GM11168 (cell line): ENCODE measurements around the gene GSTM1.

ENCODE experiments used
- in situ Hi-C: fragments of 300-500 bp; cut with MboI; formaldehyde crosslinking; loops from one replicate; pipeline ENCODE4 v1.12.0; 2022; ENCODE audit warnings: low sequenced_read_pairs; ENCODE audit not compliant: unreplicated experiment

GSTM1 gene

DNA sequence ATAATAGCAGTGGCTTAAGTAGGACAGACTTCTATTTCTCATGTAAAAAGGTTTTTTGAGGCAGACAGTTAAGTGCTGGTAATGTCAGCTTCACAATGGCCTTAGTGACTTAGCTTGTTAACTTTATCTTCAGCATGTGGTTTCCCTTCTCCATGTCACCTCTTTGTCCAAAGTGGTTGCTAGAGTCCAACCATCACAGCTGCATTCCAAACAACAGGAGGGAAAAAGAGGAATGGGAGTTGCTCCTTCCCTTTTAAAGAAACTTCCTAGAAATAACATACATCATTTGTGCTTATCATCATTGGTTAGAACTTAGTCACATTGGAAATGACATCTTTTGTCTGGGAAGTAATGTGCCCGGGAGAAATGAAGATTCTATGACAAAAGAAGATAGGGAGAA lies 34.4 kb downstream of the GSTM1 start:
- in situ Hi-C loops = no loop called here

DNA sequence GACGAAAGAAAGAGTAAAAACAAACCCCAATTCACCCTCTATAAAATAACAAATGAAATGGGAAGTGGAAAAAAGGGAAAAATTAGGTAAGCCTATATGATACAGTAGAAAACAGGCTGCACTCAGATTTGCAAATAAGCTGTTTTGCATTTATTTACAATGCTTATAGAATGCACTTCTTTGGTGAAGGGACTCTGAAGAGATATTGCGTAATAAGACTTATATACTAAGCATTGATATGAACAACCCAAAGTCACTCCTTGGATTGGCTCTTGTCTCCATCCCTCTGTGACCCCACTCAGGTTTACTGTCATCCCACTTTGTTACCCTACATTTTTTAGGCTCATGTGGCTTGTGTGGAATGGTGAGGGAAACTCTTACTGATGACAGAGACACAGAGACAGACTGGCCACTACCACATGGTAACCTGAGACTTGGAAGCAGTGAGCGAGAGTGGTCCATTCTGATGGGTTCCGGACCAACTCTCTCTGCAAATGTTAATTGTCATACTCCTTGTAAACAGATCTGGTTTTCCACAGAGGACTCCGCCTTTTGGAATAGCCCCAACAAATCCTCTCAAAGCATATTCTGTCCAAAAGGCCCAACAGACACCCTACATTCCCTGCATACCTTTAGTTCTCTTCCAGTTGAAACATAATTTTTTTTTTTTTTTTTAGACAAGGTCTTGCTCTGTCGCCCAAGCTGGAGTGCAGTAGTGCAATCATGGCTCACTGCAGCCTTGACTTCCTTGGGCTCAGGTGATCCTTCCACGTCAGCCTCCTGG lies 35.5 kb downstream of the GSTM1 start:
- in situ Hi-C loops = no loop called here

GRCh38 chr1:109724933-109725332 lies 37.3 kb downstream of the GSTM1 start:
- in situ Hi-C loops = no loop called here

DNA sequence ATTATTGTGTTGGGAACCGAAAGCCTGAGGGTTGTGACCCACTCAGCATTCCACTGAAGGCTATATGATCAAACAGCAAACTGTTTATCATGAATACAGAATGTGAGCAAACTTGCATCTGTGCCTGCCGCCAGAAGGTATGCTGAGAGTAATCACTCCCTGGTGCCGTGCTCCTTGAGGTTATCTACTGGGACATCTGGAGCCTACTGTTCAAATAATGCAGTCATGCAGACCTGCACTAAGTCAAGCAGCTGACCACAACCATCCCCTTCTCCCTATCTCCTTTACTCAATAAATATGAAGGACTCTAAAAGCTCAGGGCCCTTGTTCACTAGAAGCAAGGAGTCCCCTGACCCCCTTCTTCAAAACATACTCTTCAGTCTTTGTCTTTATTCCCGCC lies 37.9 kb downstream of the GSTM1 start:
- in situ Hi-C loops = no loop called here

- in situ Hi-C loops = no loop called here
Observed at GRCh38 chr1:109726007-109726406, 38.4 kb downstream of the GSTM1 start.

DNA sequence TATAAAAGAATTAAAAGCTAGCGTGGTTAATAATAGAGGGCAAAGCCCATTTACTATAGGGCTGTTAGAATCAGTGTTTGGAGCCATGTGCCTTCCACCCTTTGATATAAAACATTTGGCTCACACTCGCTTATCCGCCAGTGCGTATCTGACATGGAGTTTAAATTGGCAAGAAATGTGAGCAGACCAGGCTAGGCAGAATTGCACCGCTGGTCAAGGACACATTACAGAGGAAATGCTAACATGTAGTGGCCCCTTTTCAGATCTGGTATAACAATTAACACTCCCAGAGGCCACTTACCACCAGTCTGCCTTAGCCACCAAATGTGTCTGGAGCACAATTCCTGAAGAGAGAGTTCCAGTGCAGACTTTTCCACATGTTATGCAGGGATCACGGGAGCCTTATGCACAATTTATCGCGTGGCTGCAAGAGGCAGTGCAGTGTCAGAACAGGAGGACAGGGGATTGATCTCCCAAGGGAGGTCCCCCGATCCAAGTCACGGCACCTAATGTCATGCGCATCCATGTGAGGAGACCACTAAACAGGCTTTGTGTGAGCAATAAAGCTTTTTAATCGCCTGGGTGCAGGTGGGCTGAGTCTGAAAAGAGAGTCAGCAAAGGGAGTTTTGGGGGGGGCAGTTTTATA lies 39.2 kb downstream of the GSTM1 start:
- in situ Hi-C loops = no loop called here

DNA sequence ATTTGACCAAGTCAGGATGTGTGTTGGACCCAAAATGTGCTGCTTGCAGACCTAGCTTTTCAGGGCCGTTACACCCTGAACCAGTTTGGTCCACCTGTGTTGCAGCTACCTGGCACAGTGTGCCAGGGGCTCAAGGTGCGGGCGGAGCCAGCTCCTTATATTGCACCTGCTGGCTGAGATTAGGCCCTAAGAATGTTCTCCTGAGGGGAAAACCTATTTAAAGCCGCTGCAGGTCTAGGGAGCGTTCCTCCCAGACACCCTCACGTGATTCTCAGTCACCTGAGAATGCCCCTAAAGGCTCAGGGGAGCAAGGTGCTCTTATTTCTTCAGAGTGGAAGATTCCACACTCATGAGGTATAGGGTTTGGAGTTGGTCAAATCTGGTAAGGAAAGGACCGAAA lies 41.3 kb downstream of the GSTM1 start:
- in situ Hi-C loops = no loop called here

DNA sequence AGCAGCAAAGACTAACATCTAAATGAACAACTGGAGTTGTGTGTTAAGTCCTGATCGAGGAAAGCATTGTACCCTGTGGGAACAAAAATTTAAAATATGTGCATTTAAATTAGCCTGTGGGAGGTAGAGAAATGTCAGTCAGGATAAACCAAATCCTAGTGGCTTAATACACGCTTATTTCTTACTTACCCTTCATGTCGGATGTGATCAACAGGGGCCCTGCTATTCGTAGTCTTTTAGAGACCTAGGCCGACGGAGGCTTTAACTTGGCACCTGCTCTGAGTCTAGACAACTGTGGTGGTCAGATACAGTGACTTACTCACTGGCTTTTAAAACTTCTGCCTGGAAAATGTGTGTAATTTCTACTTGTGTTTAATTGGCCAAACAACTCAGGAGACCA lies 43.0 kb downstream of the GSTM1 start:
- in situ Hi-C loops = no loop called here

- in situ Hi-C loops = no loop called here
Observed at GRCh38 chr1:109732390-109732881, 44.8 kb downstream of the GSTM1 start.

- in situ Hi-C loops = no loop called here
Observed at GRCh38 chr1:109733236-109733870, 45.7 kb downstream of the GSTM1 start.

- in situ Hi-C loops = no loop called here
Observed at GRCh38 chr1:109739738-109740614, 52.4 kb downstream of the GSTM1 start.

GRCh38 chr1:109740615-109741373 lies 53.2 kb downstream of the GSTM1 start, which contains the start of gene GSTM3:
TSS of gene GSTM3 (minus strand) at chr1:109741038. CDS start at chr1:109740287, 751 bp downstream.
- in situ Hi-C loops = no loop called here
